CD14-positive monocyte (primary cell): Measurements from ENCODE around the gene CUX1. TPM values are rescaled to one million over a fixed set of nuclear protein-coding genes. Genes with fewer than 3 reads are reported as not detected.

Experiments used
- DNase-seq, 3 donors: peaks; one replicate each; pipeline ENCODE4 v3.0.0-alpha.2; 2011 to 2022
- H2AFZ ChIP-seq: 2 replicates; pipeline ENCODE4 v1.6.0; 2012; ENCODE audit warnings: mild to moderate bottlenecking, low read depth, low read length, inconsistent platforms; ENCODE audit not compliant: insufficient read depth, poor library complexity, severe bottlenecking
- H3K27ac ChIP-seq, 2 donors: 1 replicate in 1 of 2; 2 replicates in 1 of 2; pipeline ENCODE4 v1.5.1; 2012 to 2013; ENCODE audit warnings: low read length in 2 of 2, control low read depth in 1 of 2, inconsistent platforms in 1 of 2, low read depth in 1 of 2, mild to moderate bottlenecking in 1 of 2
- H3K27me3 ChIP-seq, 2 donors: one replicate each; pipeline versions ENCODE4 v1.6.0 to v1.6.1; 2011 to 2013; ENCODE audit warnings: low read length in 2 of 2; ENCODE audit not compliant: control insufficient read depth in 2 of 2, insufficient read depth in 2 of 2
- H3K36me3 ChIP-seq, 2 donors: replicated peaks in 1 of 2; 1 replicate in 1 of 2; 2 replicates in 1 of 2; pipeline versions ENCODE4 v1.5.1 to v1.6.1; 2012 to 2013; ENCODE audit warnings: low read length in 2 of 2, control low read depth in 1 of 2, inconsistent platforms in 1 of 2, mild to moderate bottlenecking in 1 of 2; ENCODE audit not compliant: insufficient read depth in 2 of 2, control insufficient read depth in 1 of 2
- H3K4me1 ChIP-seq, 2 donors: 1 replicate in 1 of 2; 2 replicates in 1 of 2; pipeline versions ENCODE4 v1.5.1 to v1.6.1; 2012 to 2013; ENCODE audit warnings: low read length in 2 of 2, control low read depth in 1 of 2, inconsistent platforms in 1 of 2, mild to moderate bottlenecking in 1 of 2, moderate library complexity in 1 of 2; ENCODE audit not compliant: insufficient read depth in 2 of 2, control insufficient read depth in 1 of 2
- H3K4me2 ChIP-seq: replicated peaks from 2 replicates; pipeline ENCODE3; 2012; ENCODE audit warnings: low read length, moderate library complexity, mild to moderate bottlenecking; ENCODE audit not compliant: poor library complexity, severe bottlenecking; ENCODE audit errors: extremely low read depth
- H3K4me3 ChIP-seq, 3 experiments: fragments of 200-600 bp in 1 of 3; sonication (generic) in 1 of 3; replicated peaks in 1 of 3; 1 replicate in 2 of 3; 2 replicates in 1 of 3; pipeline ENCODE4 v1.5.1; 2011 to 2013; ENCODE audit warnings: low read length in 3 of 3, mild to moderate bottlenecking in 3 of 3, control low read depth in 2 of 3, low read depth in 2 of 3, inconsistent platforms in 1 of 3, moderate library complexity in 1 of 3
- H3K79me2 ChIP-seq: 2 replicates; pipeline ENCODE4 v1.6.0; 2012; ENCODE audit warnings: mild to moderate bottlenecking, control low read depth, inconsistent platforms, low read length, moderate library complexity; ENCODE audit not compliant: insufficient read depth
- H3K9ac ChIP-seq: 2 replicates; pipeline ENCODE4 v1.6.0; 2017; ENCODE audit warnings: low read length, mild to moderate bottlenecking; ENCODE audit not compliant: insufficient read depth, poor library complexity, severe bottlenecking
- H3K9me3 ChIP-seq, 2 donors: replicated peaks in 1 of 2; 1 replicate in 1 of 2; 2 replicates in 1 of 2; pipeline versions ENCODE4 v1.5.1 to v1.6.1; 2012 to 2013; ENCODE audit warnings: low read length in 2 of 2, control low read depth in 1 of 2; ENCODE audit not compliant: control insufficient read depth in 1 of 2, insufficient read depth in 1 of 2
- H4K20me1 ChIP-seq: 2 replicates; pipeline ENCODE4 v1.6.0; 2012; ENCODE audit warnings: mild to moderate bottlenecking, low read length, control low read depth, moderate library complexity; ENCODE audit not compliant: insufficient read depth
- H3K27ac Mint-ChIP-seq, 7 donors: one replicate each; pipeline ENCODE4 v1.8.0; 2020; ENCODE audit warnings: mild to moderate bottlenecking in 7 of 7, mixed read lengths in 7 of 7, moderate library complexity in 6 of 7, inconsistent platforms in 2 of 7
- H3K27me3 Mint-ChIP-seq, 3 donors: one replicate each; pipeline ENCODE4 v1.8.0; 2021 to 2022; ENCODE audit warnings: low read depth in 3 of 3, mild to moderate bottlenecking in 3 of 3, mixed read lengths in 3 of 3, moderate library complexity in 3 of 3, inconsistent platforms in 1 of 3
- H3K36me3 Mint-ChIP-seq, 2 donors: one replicate each; pipeline ENCODE4 v1.8.0; 2020; ENCODE audit warnings: mixed read lengths in 2 of 2, inconsistent platforms in 1 of 2, mild to moderate bottlenecking in 1 of 2
- H3K4me1 Mint-ChIP-seq: one replicate; pipeline ENCODE4 v1.8.0; 2020; ENCODE audit warnings: mild to moderate bottlenecking, mixed read lengths
- H3K4me3 Mint-ChIP-seq, 2 donors: one replicate each; pipeline ENCODE4 v1.8.0; 2020; ENCODE audit warnings: mild to moderate bottlenecking in 2 of 2, mixed read lengths in 2 of 2, moderate library complexity in 1 of 2
- H3K9me3 Mint-ChIP-seq, 7 donors: one replicate each; pipeline ENCODE4 v1.8.0; 2020 to 2022; ENCODE audit warnings: mixed read lengths in 7 of 7, mild to moderate bottlenecking in 6 of 7, moderate library complexity in 6 of 7, inconsistent platforms in 2 of 7
- WGBS: methylation state at CpG from one replicate; pipeline ENCODE4 v1.1.5; 2013; ENCODE audit warnings: missing lambda C conversion rate; ENCODE audit not compliant: insufficient coverage; 5-methylcytosine and 5-hydroxymethylcytosine counted together
- intact Hi-C, 2 donors: fragments of 100-400 bp; cut with micrococcal nuclease; formaldehyde crosslinking; loops; one replicate each; pipeline versions ENCODE4 v1.15.0 to v1.15.1; 2023
- polyA plus RNA-seq, 3 donors: library from polyadenylated mRNA; depleted of rRNA in 1 of 3; unstranded in 2 of 3; stranded (reverse) in 1 of 3; fragments of 300-500 nt in 2 of 3; fragments of >200 nt in 1 of 3; fragmentation: Illumina TruSeq in 2 of 3; gene quantifications; 1 replicate in 2 of 3; 2 replicates in 1 of 3; pipeline ENCODE4 v1.2.3, GENCODE V29; 2012 to 2021
- TF ChIP-seq, protein P1 (sequence below): fragments of 200-600 bp; IDR thresholded peaks from one replicate; pipeline ENCODE4 v1.8.0; 2022; ENCODE audit warnings: antibody characterized with exemption, mild to moderate bottlenecking

The CUX1 gene
- polyA plus RNA-seq, 3 donors, result 17.6 to 38.0 (median 28.0) TPM

DNA sequence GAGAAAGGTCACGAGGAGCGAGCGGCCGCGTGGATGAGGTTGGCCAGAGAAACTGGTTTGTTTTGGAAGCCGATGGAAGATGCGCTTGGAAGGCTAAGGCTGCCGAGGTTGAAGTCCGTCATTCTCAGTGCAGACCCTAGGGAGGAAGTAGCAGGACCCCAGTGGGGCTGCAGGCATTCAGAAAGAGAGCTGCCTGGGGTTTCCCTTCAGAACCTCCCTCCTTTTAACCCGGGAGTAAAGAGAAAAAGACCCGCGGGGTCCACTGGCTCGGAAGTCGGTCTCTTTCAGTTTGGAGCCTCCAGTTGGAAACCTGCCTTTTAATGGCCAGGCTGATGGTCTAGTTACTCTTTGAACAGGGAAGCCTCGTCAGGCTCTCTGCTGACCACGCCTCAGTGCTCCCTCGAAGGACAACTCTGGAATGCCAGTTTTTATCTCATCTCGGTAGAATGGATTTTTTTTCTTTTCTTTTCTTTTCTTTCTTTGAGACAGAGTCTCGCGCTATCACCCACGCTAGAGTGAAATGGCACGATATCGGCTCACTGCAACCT is 188.6 kb downstream of the CUX1 start:
- H3K36me3 Mint-ChIP-seq, result peaks cover 31 to 35% of the 10 kb centered on the region in 2 donors
- no peak overlapping the region for H3K9ac ChIP-seq
- H3K27me3 Mint-ChIP-seq, result peaks cover 0 to 5% (median 0%) of the 10 kb centered on the region in 3 donors
- peaks cover 0 to 3% (median 0%) of the 10 kb centered on the region in 7 donors for H3K9me3 Mint-ChIP-seq
- H3K27ac ChIP-seq, result no peak overlapping the region
- TF ChIP-seq, protein P1, sequence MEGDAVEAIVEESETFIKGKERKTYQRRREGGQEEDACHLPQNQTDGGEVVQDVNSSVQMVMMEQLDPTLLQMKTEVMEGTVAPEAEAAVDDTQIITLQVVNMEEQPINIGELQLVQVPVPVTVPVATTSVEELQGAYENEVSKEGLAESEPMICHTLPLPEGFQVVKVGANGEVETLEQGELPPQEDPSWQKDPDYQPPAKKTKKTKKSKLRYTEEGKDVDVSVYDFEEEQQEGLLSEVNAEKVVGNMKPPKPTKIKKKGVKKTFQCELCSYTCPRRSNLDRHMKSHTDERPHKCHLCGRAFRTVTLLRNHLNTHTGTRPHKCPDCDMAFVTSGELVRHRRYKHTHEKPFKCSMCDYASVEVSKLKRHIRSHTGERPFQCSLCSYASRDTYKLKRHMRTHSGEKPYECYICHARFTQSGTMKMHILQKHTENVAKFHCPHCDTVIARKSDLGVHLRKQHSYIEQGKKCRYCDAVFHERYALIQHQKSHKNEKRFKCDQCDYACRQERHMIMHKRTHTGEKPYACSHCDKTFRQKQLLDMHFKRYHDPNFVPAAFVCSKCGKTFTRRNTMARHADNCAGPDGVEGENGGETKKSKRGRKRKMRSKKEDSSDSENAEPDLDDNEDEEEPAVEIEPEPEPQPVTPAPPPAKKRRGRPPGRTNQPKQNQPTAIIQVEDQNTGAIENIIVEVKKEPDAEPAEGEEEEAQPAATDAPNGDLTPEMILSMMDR, result no peak
- no peak overlapping the region for H3K4me3 ChIP-seq
- DNase-seq, result no peak
- no peak overlapping the region for H3K4me3 Mint-ChIP-seq
- intact Hi-C loops, result no loop called here
- H3K79me2 ChIP-seq, result peaks cover 83% of the 10 kb centered on the region
- H2AFZ ChIP-seq, result no peak overlapping the region
- H3K4me2 ChIP-seq, result no peak overlapping the region
- H3K27me3 ChIP-seq, result no peaks in the 10 kb centered on the region
- H3K4me1 ChIP-seq, result no peaks in the 10 kb centered on the region
- peaks cover 2 to 31% of the 10 kb centered on the region in 2 donors for H3K36me3 ChIP-seq
- H3K4me1 Mint-ChIP-seq, result no peaks in the 10 kb centered on the region
- H3K9me3 ChIP-seq, result no peaks in the 10 kb centered on the region
- peak overlapping the region in 1 of 7 donors; percentile 21 for H3K27ac Mint-ChIP-seq
- WGBS, result 99% methylated on average over 19 of the region's 23 CpGs
- H4K20me1 ChIP-seq, result peaks cover 98% of the 10 kb centered on the region

DNA sequence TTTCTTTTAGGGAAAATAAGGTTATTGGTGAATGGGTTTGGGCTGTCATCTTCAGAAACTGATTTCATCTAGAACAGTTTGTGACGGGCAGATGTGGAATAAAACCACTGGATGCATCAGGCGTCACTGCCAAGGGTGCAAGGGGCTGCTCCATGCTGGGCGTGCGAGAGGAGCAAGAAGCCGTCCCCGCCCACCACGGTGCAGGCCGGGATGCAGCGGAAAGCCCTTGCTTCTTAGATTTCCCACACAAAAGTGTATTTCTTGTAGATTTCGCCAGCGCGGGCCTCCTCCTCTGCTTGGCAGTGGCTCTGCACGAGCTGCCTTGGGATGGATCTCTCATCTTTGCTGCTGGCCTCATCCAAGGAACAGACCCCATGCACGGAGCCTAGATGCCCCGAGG is 189.3 kb downstream of the CUX1 start:
- H3K9me3 Mint-ChIP-seq, result peaks cover 0 to 3% (median 0%) of the 10 kb centered on the region in 7 donors
- Histone ChIP-seq H3K4me1 (no peaks in the 10 kb centered on the region), H3K27ac (no peak overlapping the region), H3K9me3 (no peaks in the 10 kb centered on the region), H3K79me2 (peaks cover 78% of the 10 kb centered on the region), H3K4me3 (no peak overlapping the region), H3K9ac (no peak overlapping the region), H2AFZ (no peak overlapping the region), H4K20me1 (peaks cover 98% of the 10 kb centered on the region), H3K27me3 (no peaks in the 10 kb centered on the region), H3K36me3 (peaks cover 2 to 31% of the 10 kb centered on the region in 2 donors), H3K4me2 (no peak overlapping the region)
- H3K27me3 Mint-ChIP-seq, result peaks cover 0 to 5% (median 0%) of the 10 kb centered on the region in 3 donors
- WGBS, result over 99% methylated on average over 13 of the region's 15 CpGs
- H3K27ac Mint-ChIP-seq, result peak overlapping the region in 3 of 7 donors; percentile 9 to 46 (median 46)
- intact Hi-C loops, result no loop called here
- peaks cover 31 to 38% of the 10 kb centered on the region in 2 donors for H3K36me3 Mint-ChIP-seq
- DNase-seq, result no peak
- no peak overlapping the region for H3K4me3 Mint-ChIP-seq
- H3K4me1 Mint-ChIP-seq, result no peaks in the 10 kb centered on the region
- TF ChIP-seq, protein P1, result no peak
